ENCODE data around the gene ITPKC.

GRCh38 chr19:40756502-40757110, 39.7 kb downstream of the ITPKC start:
- TF ChIP-seq REST (IDR thresholded peaks at IDR 0.05; ENCODE audit: insufficient read depth in 1 of 2, low read depth in 2 of 2, low read length in 2 of 2) (no peak), FOXP2 (optimal IDR thresholded peaks at IDR 0.05; ENCODE audit: borderline replicate concordance, extremely low read depth, extremely low read length, insufficient read depth) (no peak), POLR2AphosphoS5 (IDR thresholded peaks at IDR 0.05; ENCODE audit: low read depth, low read length) (no peak), TAF1 (IDR thresholded peaks at IDR 0.05; ENCODE audit: borderline replicate concordance, insufficient read depth, low read length) (no peak), SIN3A (IDR thresholded peaks at IDR 0.05; ENCODE audit: borderline replicate concordance, insufficient read depth, low read length) (no peak)
